Measurements from ENCODE around the gene RPTOR.

The RPTOR gene

DNA sequence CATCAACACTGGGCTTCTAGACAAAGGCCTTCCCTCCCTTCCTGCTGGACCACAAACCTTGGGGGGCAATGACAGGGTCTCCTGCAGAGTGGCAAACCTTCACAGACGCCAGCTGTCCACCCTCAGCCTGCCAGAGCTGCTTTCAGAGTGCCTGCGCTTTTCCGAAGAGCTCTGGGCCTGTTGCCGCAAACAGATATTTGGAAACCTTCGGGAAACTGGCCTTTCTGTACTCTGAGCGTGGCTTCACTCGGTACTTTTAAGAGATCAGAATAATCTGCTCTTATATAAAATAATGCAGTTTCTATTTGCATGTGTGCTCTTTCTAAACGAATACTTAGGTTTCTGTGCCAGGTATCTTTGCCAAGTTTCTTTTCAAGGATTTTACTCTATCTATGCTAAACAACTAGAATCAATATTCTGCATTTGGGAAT, 294.9 kb downstream of the RPTOR start:
- peaks cover 1% of the 10 kb centered on the region; the same call in 1 of the 2 replicates for H3K4me1 ChIP-seq (ENCODE audit: control insufficient read depth, insufficient read depth, low read length)
- WGBS (ENCODE audit: insufficient coverage, insufficient read length): no CpG with 5 or more reads among the region's 8 CpGs
- H3K36me3 ChIP-seq (ENCODE audit: control insufficient read depth, insufficient read depth, low read length): no peaks in the 10 kb centered on the region

DNA sequence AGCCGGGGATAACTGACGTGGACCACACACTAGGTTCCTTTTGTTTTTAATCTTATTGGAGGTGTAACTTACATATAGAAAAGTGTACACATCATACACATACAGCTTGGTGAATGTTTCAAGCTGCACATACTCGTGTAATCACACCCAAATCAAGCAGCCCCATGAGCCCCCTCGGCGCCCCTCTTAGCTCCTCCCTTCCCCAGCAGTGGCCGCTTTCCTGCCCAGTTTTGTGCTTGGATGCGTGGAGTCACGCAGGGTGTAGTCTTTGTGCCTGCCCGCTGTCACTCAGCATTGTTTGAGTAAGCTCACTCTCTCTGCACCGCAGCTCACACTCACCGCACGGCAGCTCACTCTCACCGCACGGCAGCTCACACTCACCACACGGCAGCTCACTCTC, 295.3 kb downstream of the RPTOR start:
- DNase-seq (ENCODE audit: low read depth, low spot score): no peak
- Histone ChIP-seq H3K27ac (ENCODE audit: low read length) (no peak overlapping the region), H3K27me3 (ENCODE audit: control insufficient read depth, insufficient read depth, low read length) (no peaks in the 10 kb centered on the region), H3K4me1 (ENCODE audit: control insufficient read depth, insufficient read depth, low read length) (peaks cover 1% of the 10 kb centered on the region; the same call in 1 of the 2 replicates), H3K4me3 (ENCODE audit: low read length) (no peak overlapping the region), H3K9me3 (ENCODE audit: control insufficient read depth, insufficient read depth, low read length) (no peaks in the 10 kb centered on the region), H3K36me3 (ENCODE audit: control insufficient read depth, insufficient read depth, low read length) (no peaks in the 10 kb centered on the region)
- no CpG with 5 or more reads among the region's 15 CpGs for WGBS (ENCODE audit: insufficient coverage, insufficient read length)

More for the DNA sequence above, 294.9 kb downstream of the RPTOR start:
- Histone ChIP-seq H3K4me3 (ENCODE audit: low read length) (no peak overlapping the region), H3K27ac (ENCODE audit: low read length) (no peak overlapping the region), H3K27me3 (ENCODE audit: control insufficient read depth, insufficient read depth, low read length) (no peaks in the 10 kb centered on the region), H3K9me3 (ENCODE audit: control insufficient read depth, insufficient read depth, low read length) (no peaks in the 10 kb centered on the region)
- DNase-seq (ENCODE audit: low read depth, low spot score): no peak

GRCh38 chr17:80842456-80843013, 297.9 kb downstream of the RPTOR start:
- Histone ChIP-seq H3K27me3 (ENCODE audit: control insufficient read depth, insufficient read depth, low read length) (no peaks in the 10 kb centered on the region), H3K9me3 (ENCODE audit: control insufficient read depth, insufficient read depth, low read length) (no peaks in the 10 kb centered on the region), H3K36me3 (ENCODE audit: control insufficient read depth, insufficient read depth, low read length) (no peaks in the 10 kb centered on the region), H3K27ac (ENCODE audit: low read length) (no peak overlapping the region), H3K4me1 (ENCODE audit: control insufficient read depth, insufficient read depth, low read length) (peaks cover 3% of the 10 kb centered on the region; the same call in 1 of the 2 replicates), H3K4me3 (ENCODE audit: low read length) (no peak overlapping the region)
- no CpG with 5 or more reads among the region's 15 CpGs for WGBS (ENCODE audit: insufficient coverage, insufficient read length)
- DNase-seq (ENCODE audit: low read depth, low spot score): no peak

DNA sequence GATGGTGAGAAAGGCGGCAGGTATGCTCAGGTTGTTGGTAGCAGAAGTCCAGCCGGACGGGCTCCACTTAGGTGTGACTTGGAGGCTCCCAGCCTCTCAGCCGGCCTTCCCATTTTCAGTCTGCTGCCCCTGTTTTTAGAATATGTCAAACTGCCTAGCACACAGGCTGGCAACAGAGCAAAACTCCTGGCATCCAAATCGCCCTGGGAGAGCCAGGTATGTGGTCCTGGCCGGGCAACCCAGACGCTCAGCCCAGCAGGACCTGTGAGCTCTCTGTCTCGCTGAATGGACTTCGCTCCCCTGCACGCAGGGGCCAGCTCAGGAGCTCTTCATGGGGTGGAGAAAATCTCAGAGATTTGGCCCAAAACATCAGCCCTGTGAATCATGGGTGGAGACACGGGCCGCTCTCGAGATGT, 299.1 kb downstream of the RPTOR start:
- Histone ChIP-seq H3K27ac (ENCODE audit: low read length) (no peak overlapping the region), H3K27me3 (ENCODE audit: control insufficient read depth, insufficient read depth, low read length) (no peaks in the 10 kb centered on the region), H3K4me3 (ENCODE audit: low read length) (no peak overlapping the region), H3K4me1 (ENCODE audit: control insufficient read depth, insufficient read depth, low read length) (peaks cover 3% of the 10 kb centered on the region; the same call in 1 of the 2 replicates), H3K36me3 (ENCODE audit: control insufficient read depth, insufficient read depth, low read length) (no peaks in the 10 kb centered on the region), H3K9me3 (ENCODE audit: control insufficient read depth, insufficient read depth, low read length) (no peaks in the 10 kb centered on the region)
- WGBS (ENCODE audit: insufficient coverage, insufficient read length): no CpG with 5 or more reads among the region's 13 CpGs
- no peak for DNase-seq (ENCODE audit: low read depth, low spot score)

- Histone ChIP-seq H3K27me3 (ENCODE audit: control insufficient read depth, insufficient read depth, low read length) (no peaks in the 10 kb centered on the region), H3K36me3 (ENCODE audit: control insufficient read depth, insufficient read depth, low read length) (no peaks in the 10 kb centered on the region), H3K27ac (ENCODE audit: low read length) (no peak overlapping the region), H3K9me3 (ENCODE audit: control insufficient read depth, insufficient read depth, low read length) (no peaks in the 10 kb centered on the region), H3K4me3 (ENCODE audit: low read length) (no peak overlapping the region), H3K4me1 (ENCODE audit: control insufficient read depth, insufficient read depth, low read length) (peaks cover 3% of the 10 kb centered on the region; the same call in 1 of the 2 replicates)
- no CpG with 5 or more reads among the region's 25 CpGs for WGBS (ENCODE audit: insufficient coverage, insufficient read length)
- no peak for DNase-seq (ENCODE audit: low read depth, low spot score)
These were observed 299.9 kb downstream of the RPTOR start for GRCh38 chr17:80844418-80844990.

DNA sequence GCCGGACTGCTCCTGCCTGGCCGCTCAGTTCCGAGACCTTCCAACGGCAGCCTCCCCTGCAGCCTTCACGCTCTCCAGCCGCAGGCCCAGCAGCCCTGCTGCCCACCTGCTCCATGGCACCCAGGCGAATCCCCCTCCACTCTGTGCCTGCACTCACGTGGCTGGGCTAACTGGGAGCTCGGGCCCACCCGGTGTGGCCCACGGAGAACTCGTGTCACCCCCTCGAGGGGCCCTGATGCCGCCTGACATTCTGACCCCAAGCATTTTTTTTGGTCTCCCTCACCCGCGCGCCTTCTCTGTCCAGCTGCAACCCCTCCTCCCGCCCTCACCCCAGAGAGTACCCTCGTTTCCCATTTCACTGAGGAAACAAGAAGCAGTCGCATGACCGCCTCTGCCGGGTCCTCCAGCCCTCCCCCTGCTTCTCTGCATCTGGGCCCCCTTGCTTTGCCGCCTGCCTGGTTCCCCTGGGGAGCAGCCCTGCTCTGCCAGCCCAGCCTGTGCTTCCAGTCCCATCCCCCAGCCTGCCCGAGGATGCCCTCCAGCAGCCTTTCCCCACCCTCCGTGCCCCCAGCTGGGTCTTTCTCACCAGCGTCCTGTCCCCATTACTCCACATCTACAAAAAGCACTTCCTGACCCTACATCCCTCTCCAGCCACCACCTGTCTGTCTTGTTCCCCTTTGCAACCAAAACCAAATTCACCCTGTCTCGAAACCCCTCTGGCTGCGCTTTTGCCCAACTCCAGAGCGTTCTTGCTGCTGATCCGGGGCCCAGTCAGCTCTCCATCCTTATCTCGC, 300.6 kb downstream of the RPTOR start:
- Histone ChIP-seq H3K9me3 (ENCODE audit: control insufficient read depth, insufficient read depth, low read length) (no peaks in the 10 kb centered on the region), H3K27ac (ENCODE audit: low read length) (no peak overlapping the region), H3K27me3 (ENCODE audit: control insufficient read depth, insufficient read depth, low read length) (no peaks in the 10 kb centered on the region), H3K4me3 (ENCODE audit: low read length) (no peak overlapping the region), H3K36me3 (ENCODE audit: control insufficient read depth, insufficient read depth, low read length) (no peaks in the 10 kb centered on the region), H3K4me1 (ENCODE audit: control insufficient read depth, insufficient read depth, low read length) (peaks cover 3% of the 10 kb centered on the region; the same call in 1 of the 2 replicates)
- WGBS (ENCODE audit: insufficient coverage, insufficient read length): no CpG with 5 or more reads among the region's 31 CpGs
- DNase-seq (ENCODE audit: low read depth, low spot score): no peak

DNA sequence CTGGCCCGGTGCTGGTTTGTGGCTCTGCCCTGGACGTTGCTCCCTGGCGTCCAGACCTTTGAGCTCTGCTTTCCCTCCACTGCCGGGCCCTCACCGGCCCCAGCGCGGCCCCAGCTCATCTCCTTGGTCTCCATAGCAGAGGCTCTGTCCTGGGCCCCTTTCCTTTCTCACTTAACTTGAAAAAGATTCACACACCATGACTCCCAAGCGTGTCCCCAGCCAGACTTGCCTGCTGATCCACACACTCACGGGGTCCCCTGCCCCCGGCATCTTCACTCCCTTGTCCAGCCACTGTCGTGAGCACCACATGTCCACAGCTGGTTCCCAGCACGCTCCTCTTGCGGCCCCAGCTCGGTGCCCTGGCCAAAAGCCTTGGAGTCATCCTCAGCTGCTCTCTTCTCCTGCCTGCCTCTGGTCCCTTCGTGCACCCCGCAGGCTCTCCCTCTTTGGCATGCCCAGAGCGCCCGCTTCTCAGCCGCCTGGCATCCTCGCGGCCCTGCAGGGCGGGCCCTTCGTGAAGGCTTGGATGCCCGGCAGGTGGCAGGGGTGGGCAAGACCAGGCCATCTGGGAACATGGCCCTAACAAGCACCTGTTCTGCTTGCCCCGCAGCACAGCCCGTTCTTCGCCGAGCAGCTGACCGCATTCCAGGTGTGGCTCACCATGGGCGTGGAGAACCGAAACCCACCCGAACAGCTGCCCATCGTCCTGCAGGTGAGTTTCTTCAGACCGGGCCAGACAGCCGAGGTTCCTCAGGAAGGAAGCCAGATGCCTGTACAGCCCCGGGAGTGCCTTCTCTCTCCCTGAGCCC, 301.4 kb downstream of the RPTOR start:
- H3K4me3 ChIP-seq (ENCODE audit: low read length): no peak overlapping the region
- no peak for DNase-seq (ENCODE audit: low read depth, low spot score)
- no CpG with 5 or more reads among the region's 36 CpGs for WGBS (ENCODE audit: insufficient coverage, insufficient read length)
- no peaks in the 10 kb centered on the region for H3K36me3 ChIP-seq (ENCODE audit: control insufficient read depth, insufficient read depth, low read length)
- H3K4me1 ChIP-seq (ENCODE audit: control insufficient read depth, insufficient read depth, low read length): peaks cover 3% of the 10 kb centered on the region; the same call in 1 of the 2 replicates
- no peaks in the 10 kb centered on the region for H3K9me3 ChIP-seq (ENCODE audit: control insufficient read depth, insufficient read depth, low read length)
- H3K27me3 ChIP-seq (ENCODE audit: control insufficient read depth, insufficient read depth, low read length): no peaks in the 10 kb centered on the region
- no peak overlapping the region for H3K27ac ChIP-seq (ENCODE audit: low read length)

- Histone ChIP-seq H3K4me3 (ENCODE audit: low read length) (no peak overlapping the region), H3K27ac (ENCODE audit: low read length) (no peak overlapping the region), H3K4me1 (ENCODE audit: control insufficient read depth, insufficient read depth, low read length) (peaks cover 3% of the 10 kb centered on the region; the same call in 1 of the 2 replicates), H3K36me3 (ENCODE audit: control insufficient read depth, insufficient read depth, low read length) (no peaks in the 10 kb centered on the region), H3K9me3 (ENCODE audit: control insufficient read depth, insufficient read depth, low read length) (no peaks in the 10 kb centered on the region), H3K27me3 (ENCODE audit: control insufficient read depth, insufficient read depth, low read length) (no peaks in the 10 kb centered on the region)
- no CpG with 5 or more reads among the region's 17 CpGs for WGBS (ENCODE audit: insufficient coverage, insufficient read length)
- no peak for DNase-seq (ENCODE audit: low read depth, low spot score)
These were observed 302.3 kb downstream of the RPTOR start for GRCh38 chr17:80846932-80847331.

DNA sequence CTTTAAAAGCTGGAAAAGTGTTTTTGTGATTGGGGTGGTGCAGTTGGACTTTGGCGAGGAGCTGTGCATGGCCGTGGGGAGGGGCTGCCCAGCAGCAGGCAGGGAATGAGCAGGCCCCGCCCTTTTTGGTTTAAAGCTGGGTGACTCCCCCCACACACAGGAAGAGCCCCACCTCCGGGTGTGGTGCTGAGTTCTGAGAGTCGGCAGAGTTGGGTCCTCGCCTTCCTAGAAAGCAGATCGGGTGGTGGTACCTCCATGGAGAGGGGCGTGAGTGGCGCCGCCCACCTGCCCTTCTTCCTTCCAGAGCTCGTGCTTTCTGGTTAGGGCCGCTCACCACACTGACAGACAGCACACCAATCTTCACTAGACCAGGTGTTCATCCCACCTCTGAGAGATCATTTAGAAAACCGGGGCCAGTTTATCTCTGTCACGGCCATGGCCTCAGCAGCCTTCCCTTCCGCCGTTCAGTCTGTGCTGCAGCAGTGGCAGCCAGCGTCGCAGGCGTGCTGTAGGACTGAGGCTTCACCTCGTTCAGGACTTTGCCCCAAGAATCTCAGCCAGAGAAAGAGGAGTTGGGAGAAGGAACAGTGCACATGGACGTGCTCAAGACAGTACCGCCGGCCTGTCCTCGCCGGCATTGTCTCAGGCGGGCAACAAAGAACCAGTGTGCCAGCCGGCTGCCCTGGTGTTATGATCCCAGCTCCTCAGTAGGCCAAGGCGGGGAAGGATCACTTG, 303.0 kb downstream of the RPTOR start:
- H3K36me3 ChIP-seq (ENCODE audit: control insufficient read depth, insufficient read depth, low read length): no peaks in the 10 kb centered on the region
- WGBS (ENCODE audit: insufficient coverage, insufficient read length): no CpG with 5 or more reads among the region's 28 CpGs
- no peak overlapping the region for H3K27ac ChIP-seq (ENCODE audit: low read length)

More for the DNA sequence above, 303.0 kb downstream of the RPTOR start:
- peaks cover 3% of the 10 kb centered on the region; the same call in 1 of the 2 replicates for H3K4me1 ChIP-seq (ENCODE audit: control insufficient read depth, insufficient read depth, low read length)
- H3K4me3 ChIP-seq (ENCODE audit: low read length): no peak overlapping the region
- no peaks in the 10 kb centered on the region for H3K27me3 ChIP-seq (ENCODE audit: control insufficient read depth, insufficient read depth, low read length)
- H3K9me3 ChIP-seq (ENCODE audit: control insufficient read depth, insufficient read depth, low read length): no peaks in the 10 kb centered on the region
- no peak for DNase-seq (ENCODE audit: low read depth, low spot score)
